SJCRH30 (cell line): Measurements from ENCODE around the gene PRLR. TPM values are rescaled to one million over a fixed set of nuclear protein-coding genes. Genes with fewer than 3 reads are reported as not detected.

Source experiments
- DNase-seq, 2 experiments: peaks; one replicate each; pipeline ENCODE4 v3.0.0-alpha.2; 2015 to 2020
- H3K27ac ChIP-seq: fragments of 250-450 bp; sonication (Bioruptor Pico); 2 replicates; pipeline ENCODE4 v1.5.1; 2020; ENCODE audit warnings: mild to moderate bottlenecking, moderate library complexity
- H3K27me3 ChIP-seq: fragments of 250-450 bp; sonication (Bioruptor Pico); 2 replicates; pipeline ENCODE4 v1.5.1; 2020; ENCODE audit warnings: mild to moderate bottlenecking, moderate library complexity
- H3K36me3 ChIP-seq: fragments of 250-450 bp; sonication (Bioruptor Pico); 2 replicates; pipeline ENCODE4 v1.5.1; 2020; ENCODE audit warnings: mild to moderate bottlenecking, moderate library complexity
- H3K4me1 ChIP-seq: fragments of 250-450 bp; sonication (Bioruptor Pico); 2 replicates; pipeline ENCODE4 v1.5.1; 2020; ENCODE audit warnings: mild to moderate bottlenecking, moderate library complexity
- H3K4me3 ChIP-seq: fragments of 250-450 bp; sonication (Bioruptor Pico); 2 replicates; pipeline ENCODE4 v1.5.1; 2020; ENCODE audit warnings: mild to moderate bottlenecking, moderate library complexity
- H3K9me3 ChIP-seq: fragments of 250-450 bp; sonication (Bioruptor Pico); replicated peaks from 2 replicates; pipeline ENCODE4 v1.5.1; 2020; ENCODE audit warnings: mild to moderate bottlenecking, moderate library complexity
- total RNA-seq: library from RNA; depleted of rRNA; stranded (reverse); fragments of >200 nt; shearing (Covaris generic); gene quantifications from 2 replicates; pipeline ENCODE4 v1.2.3, GENCODE V29; 2014

The PRLR gene
- total RNA-seq, 1 experiment from 2014 or later: not detected

GRCh38 chr5:35031276-35031675 is 199.0 kb downstream of the PRLR start:
- Histone ChIP-seq H3K36me3 (no peaks in the 10 kb centered on the region), H3K4me1 (peaks cover 3% of the 10 kb centered on the region), H3K4me3 (no peak overlapping the region), H3K27ac (no peak overlapping the region), H3K27me3 (peaks cover 11% of the 10 kb centered on the region; the same call in 1 of the 2 replicates), H3K9me3 (no peaks in the 10 kb centered on the region)
- no peak for DNase-seq

GRCh38 chr5:35030426-35031100 is 199.7 kb downstream of the PRLR start:
- no peaks in the 10 kb centered on the region for H3K36me3 ChIP-seq
- H3K27me3 ChIP-seq: peaks cover 11% of the 10 kb centered on the region; the same call in 1 of the 2 replicates
- DNase-seq: no peak
- H3K9me3 ChIP-seq: no peaks in the 10 kb centered on the region
- peaks cover 3% of the 10 kb centered on the region for H3K4me1 ChIP-seq
- H3K27ac ChIP-seq: no peak overlapping the region
- no peak overlapping the region for H3K4me3 ChIP-seq

DNA sequence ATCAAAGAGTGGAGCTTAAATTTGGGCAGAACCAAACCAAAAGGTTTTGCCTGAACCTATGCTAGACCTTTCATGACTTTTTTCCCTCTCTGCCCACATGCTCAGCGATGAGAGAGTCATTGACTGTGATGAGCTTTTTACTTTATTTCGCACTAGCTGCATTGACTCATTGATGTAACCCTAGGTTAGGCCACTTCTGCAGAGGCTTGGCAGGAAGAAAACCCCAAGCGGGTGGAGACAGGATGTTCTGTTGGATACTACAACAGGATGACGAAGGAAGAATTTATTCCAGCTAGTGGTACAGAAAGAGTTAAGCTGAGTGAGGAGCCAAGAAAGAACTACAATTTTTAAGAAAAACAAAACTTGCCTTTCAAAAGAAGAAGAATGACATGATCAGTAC is 201.0 kb downstream of the PRLR start:
- Histone ChIP-seq H3K4me1 (no peaks in the 10 kb centered on the region), H3K27me3 (peaks cover 11% of the 10 kb centered on the region; the same call in 1 of the 2 replicates), H3K36me3 (no peaks in the 10 kb centered on the region), H3K4me3 (no peak overlapping the region), H3K27ac (no peak overlapping the region), H3K9me3 (no peaks in the 10 kb centered on the region)
- no peak for DNase-seq

DNA sequence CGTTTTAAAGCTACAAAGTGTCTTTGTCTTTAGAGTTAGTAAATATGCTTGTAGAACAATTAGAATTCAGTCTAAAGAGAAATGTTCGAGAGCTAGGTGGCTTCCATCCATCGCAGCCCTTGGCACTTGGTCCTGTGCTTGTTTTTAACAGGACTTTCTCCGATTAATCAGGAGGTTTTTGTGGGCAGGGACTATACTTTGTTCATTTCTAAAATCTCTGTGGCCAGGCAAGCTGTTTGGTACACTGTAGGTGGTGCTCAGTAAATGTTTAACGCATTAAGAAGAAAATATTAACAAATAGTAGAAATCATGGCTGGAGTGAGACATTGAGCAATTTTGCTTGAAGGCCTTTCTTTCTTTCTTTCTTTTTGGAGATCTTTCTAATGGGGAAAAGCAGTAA is 203.3 kb downstream of the PRLR start:
- H3K27ac ChIP-seq: no peak overlapping the region
- H3K9me3 ChIP-seq: no peaks in the 10 kb centered on the region
- H3K4me1 ChIP-seq: no peaks in the 10 kb centered on the region
- no peak for DNase-seq
- H3K36me3 ChIP-seq: no peaks in the 10 kb centered on the region
- peaks cover 11% of the 10 kb centered on the region; the same call in 1 of the 2 replicates for H3K27me3 ChIP-seq
- H3K4me3 ChIP-seq: no peak overlapping the region

DNA sequence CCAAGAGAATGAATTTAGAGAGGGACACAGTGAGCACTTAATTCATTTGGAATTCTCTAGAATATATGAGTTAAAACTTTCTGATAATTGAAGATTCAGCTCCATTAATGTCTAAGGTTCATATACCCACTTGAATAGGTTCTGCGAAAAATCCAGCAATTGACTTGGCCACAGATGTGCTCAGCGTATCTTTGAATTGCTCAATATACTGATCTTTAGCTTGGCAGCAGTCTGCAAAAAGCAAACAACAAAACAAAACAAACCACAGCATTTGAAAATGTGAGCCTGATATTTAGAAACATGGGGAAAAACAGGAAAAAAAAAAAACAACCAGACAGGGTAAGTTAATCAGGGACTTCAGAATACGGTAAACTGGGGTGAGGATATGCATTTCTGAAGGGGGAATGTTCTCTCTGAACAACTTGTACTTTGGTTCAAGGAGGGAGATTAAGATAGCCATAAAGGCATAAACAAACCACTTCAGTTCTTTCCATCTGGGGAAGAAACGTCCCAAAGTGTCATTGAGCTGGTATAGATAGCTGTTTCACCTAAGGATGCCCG is 203.9 kb downstream of the PRLR start:
- Histone ChIP-seq H3K27me3 (peaks cover 11% of the 10 kb centered on the region; the same call in 1 of the 2 replicates), H3K4me3 (no peak overlapping the region), H3K27ac (no peak overlapping the region), H3K9me3 (no peaks in the 10 kb centered on the region), H3K36me3 (no peaks in the 10 kb centered on the region), H3K4me1 (no peaks in the 10 kb centered on the region)
- DNase-seq: no peak

DNA sequence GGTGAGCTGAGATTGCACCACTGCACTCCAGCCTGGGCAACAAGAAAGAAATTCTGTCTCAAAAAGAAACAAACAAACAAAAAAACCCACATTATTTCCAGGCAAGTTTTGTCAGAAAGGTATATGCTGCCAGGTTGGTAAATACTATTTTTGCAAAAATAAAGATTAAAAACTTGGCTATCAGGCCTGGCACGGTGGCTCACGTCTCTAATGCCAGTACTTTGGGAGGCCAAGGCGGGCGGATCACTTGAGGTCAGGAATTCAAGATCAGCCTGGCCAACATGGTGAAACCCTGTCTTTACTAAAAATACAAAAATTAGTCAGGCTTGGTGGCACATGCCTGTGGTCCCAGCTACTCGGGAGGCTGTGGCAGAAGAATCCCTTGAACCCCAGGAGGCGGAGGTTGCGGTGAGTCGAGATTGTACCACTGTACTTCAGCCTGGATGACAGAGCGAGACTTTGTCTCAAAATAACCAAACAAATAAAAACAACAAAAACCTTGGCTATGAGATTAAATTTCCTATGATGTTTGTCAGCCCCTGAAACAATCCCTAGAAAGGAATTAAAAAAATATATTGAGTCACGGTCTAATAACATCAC is 205.3 kb downstream of the PRLR start:
- peak in 1 of 2 experiments; percentile 25 for DNase-seq
- Histone ChIP-seq H3K27ac (no peak overlapping the region), H3K4me3 (no peak overlapping the region), H3K27me3 (peaks cover 11% of the 10 kb centered on the region; the same call in 1 of the 2 replicates), H3K4me1 (no peaks in the 10 kb centered on the region), H3K36me3 (no peaks in the 10 kb centered on the region), H3K9me3 (no peaks in the 10 kb centered on the region)

- no peaks in the 10 kb centered on the region for H3K9me3 ChIP-seq
- no peak overlapping the region for H3K27ac ChIP-seq
- H3K4me1 ChIP-seq: no peaks in the 10 kb centered on the region
- DNase-seq: no peak
- H3K27me3 ChIP-seq: 0 out of 2 replicates have a peak, but pooled peaks cover 5% of the 10 kb centered on the region
- no peaks in the 10 kb centered on the region for H3K36me3 ChIP-seq
- H3K4me3 ChIP-seq: no peak overlapping the region
Measured at GRCh38 chr5:35023391-35024178, 206.7 kb downstream of the PRLR start.

DNA sequence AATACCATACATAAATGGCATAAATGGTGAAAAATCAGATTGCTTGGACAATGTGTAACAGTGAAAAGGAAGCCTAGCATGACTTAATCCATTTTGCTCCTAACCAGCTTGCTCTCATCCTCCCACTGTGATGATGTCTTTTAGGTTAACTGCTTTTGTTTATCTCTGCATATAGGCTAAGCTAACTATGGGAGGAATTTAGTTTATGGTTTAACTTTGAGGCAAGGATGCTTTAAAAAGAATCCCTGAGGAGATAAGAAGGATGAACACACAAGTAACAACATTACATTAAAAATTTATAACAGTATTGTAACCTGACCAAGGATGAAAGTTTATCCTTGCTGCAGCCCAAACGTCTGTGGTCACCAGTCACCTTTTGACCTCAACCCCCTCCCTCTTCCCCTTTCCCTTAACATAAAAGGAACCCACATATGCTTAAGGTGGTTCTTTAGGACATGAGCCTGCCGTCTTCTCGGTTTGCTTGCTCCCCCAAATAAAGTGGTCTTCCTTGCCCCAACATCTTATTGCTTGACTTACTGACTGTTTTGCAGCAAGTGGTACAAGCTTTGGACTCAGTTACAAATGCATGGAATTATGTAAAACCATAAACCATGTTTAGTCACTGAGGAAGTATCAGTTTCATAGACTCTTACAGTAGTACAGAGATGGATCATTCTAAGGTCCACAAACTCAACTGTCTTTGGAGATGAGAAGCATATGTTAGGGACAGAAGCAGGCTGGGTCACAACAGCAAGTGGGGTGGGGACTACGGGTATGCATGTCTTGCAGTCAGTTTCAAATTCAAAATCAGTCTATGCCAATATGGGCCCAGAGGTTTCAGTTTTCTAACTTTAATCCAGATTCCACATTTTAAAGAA is 213.9 kb downstream of the PRLR start:
- Histone ChIP-seq H3K4me3 (no peak overlapping the region), H3K36me3 (no peaks in the 10 kb centered on the region), H3K27ac (no peak overlapping the region), H3K4me1 (no peaks in the 10 kb centered on the region), H3K27me3 (no peaks in the 10 kb centered on the region), H3K9me3 (no peaks in the 10 kb centered on the region)
- DNase-seq: no peak

DNA sequence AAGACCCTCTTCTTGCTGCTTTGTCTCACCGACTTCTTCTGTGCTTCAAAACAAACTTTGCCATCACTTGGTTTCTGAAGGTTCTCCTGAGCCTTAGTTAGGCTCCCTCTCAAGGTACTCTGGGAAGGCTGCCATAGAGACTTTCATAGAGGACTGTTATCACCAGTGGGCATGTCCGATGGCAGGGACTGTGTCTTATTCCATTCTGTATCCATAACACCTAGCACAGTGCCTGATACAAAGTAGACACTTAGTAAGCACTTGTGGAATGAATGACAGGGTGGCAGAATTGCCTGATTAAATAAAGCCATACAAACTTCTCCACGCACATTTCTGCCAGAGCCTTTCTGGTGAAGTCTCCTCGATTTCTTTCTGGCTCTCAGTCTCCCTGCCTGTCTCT is 215.2 kb downstream of the PRLR start:
- Histone ChIP-seq H3K4me1 (no peaks in the 10 kb centered on the region), H3K27me3 (no peaks in the 10 kb centered on the region), H3K9me3 (no peaks in the 10 kb centered on the region), H3K4me3 (no peak overlapping the region), H3K36me3 (no peaks in the 10 kb centered on the region), H3K27ac (no peak overlapping the region)
- no peak for DNase-seq

GRCh38 chr5:35012796-35013195 is 217.5 kb downstream of the PRLR start:
- H3K27ac ChIP-seq: no peak overlapping the region
- H3K4me3 ChIP-seq: no peak overlapping the region
- H3K27me3 ChIP-seq: no peaks in the 10 kb centered on the region
- H3K9me3 ChIP-seq: no peaks in the 10 kb centered on the region
- H3K36me3 ChIP-seq: no peaks in the 10 kb centered on the region
- DNase-seq: no peak
- H3K4me1 ChIP-seq: no peaks in the 10 kb centered on the region

- no peak overlapping the region for H3K27ac ChIP-seq
- DNase-seq: no peak
Measured at GRCh38 chr5:35012365-35012764, 217.9 kb downstream of the PRLR start.

DNA sequence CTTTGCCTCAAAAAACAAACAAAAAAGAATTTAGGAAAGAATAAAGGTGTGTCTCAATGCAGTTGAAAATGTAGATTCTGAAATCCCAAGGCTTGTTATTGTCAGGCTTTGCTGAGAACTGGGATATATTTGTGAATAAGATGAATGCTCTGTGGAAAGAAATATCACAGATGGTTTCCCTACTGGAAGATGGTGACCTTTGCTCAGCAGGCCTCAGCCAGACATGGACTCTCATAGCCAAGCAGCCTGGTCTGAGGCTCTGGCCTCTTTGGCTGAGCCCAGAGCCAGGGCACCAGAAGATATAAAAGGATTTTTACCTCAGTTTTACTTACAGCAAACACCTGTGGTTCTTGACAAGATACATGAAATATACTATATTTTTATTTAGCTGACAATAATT is 219.6 kb downstream of the PRLR start:
- Histone ChIP-seq H3K4me3 (no peak overlapping the region), H3K27me3 (no peaks in the 10 kb centered on the region), H3K36me3 (no peaks in the 10 kb centered on the region), H3K4me1 (no peaks in the 10 kb centered on the region), H3K27ac (no peak overlapping the region), H3K9me3 (no peaks in the 10 kb centered on the region)
- no peak for DNase-seq

More at GRCh38 chr5:35012365-35012764, 217.9 kb downstream of the PRLR start:
- H3K27me3 ChIP-seq: no peaks in the 10 kb centered on the region
- no peaks in the 10 kb centered on the region for H3K36me3 ChIP-seq
- no peaks in the 10 kb centered on the region for H3K9me3 ChIP-seq
- no peak overlapping the region for H3K4me3 ChIP-seq
- no peaks in the 10 kb centered on the region for H3K4me1 ChIP-seq

GRCh38 chr5:35009657-35010056 is 220.6 kb downstream of the PRLR start:
- Histone ChIP-seq H3K4me1 (no peaks in the 10 kb centered on the region), H3K27me3 (no peaks in the 10 kb centered on the region), H3K4me3 (no peak overlapping the region), H3K9me3 (no peaks in the 10 kb centered on the region), H3K36me3 (no peaks in the 10 kb centered on the region), H3K27ac (no peak overlapping the region)
- no peak for DNase-seq

DNA sequence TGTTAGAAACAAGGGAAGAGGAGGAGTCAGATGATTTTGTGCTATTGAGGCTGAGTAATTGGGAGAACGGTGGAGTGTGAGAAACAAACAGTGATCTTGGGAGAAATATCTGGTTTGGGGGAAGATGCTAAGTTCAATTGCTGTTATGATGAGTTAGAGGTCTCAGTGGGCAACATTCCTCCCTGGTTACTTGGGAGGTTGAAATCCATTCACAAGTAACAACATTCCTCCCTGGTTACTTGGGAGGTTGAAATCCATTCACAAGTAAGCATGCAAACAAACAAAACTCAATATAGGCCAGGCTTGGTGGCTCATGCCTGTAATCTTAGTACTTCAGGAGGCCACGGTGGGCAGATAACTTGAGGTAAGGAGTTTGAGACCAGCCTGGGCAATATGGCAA is 221.3 kb downstream of the PRLR start:
- DNase-seq: no peak
- Histone ChIP-seq H3K27me3 (no peaks in the 10 kb centered on the region), H3K4me1 (no peaks in the 10 kb centered on the region), H3K4me3 (no peak overlapping the region), H3K36me3 (no peaks in the 10 kb centered on the region), H3K9me3 (no peaks in the 10 kb centered on the region), H3K27ac (no peak overlapping the region)
